GM12891 (cell line): ENCODE measurements around the gene SLC28A1.

ENCODE experiments used
- DNase-seq: peaks from one replicate; pipeline ENCODE4 v3.0.0; 2011; ENCODE audit warnings: low spot score; ENCODE audit not compliant: insufficient read length
- FAIRE-seq: peaks from 2 replicates; lab custom pipeline; 2011; peaks lifted over from hg19 to GRCh38; lab: Jason Lieb, UNC
- PAX5 ChIP-seq: IDR thresholded peaks from 2 replicates; pipeline ENCODE4 v1.6.1; 2011; ENCODE audit warnings: low read length, moderate library complexity, mild to moderate bottlenecking; ENCODE audit not compliant: insufficient read depth, severe bottlenecking
- POLR2A ChIP-seq: IDR thresholded peaks from 2 replicates; pipeline ENCODE4 v1.6.1; 2011; ENCODE audit warnings: low read depth, low read length, control low read depth
- POLR2AphosphoS5 ChIP-seq: IDR thresholded peaks from 2 replicates; pipeline ENCODE4 v1.6.1; 2011; ENCODE audit warnings: low read depth, low read length, control low read depth
- POU2F2 ChIP-seq: IDR thresholded peaks from 2 replicates; pipeline ENCODE4 v1.6.1; 2011; ENCODE audit warnings: low read depth, mild to moderate bottlenecking, control low read depth, low read length, moderate library complexity
- SPI1 ChIP-seq: IDR thresholded peaks from 2 replicates; pipeline ENCODE4 v1.6.1; 2011; ENCODE audit warnings: low read depth, low read length, control low read depth
- TAF1 ChIP-seq: IDR thresholded peaks from 2 replicates; pipeline ENCODE4 v1.6.1; 2011; ENCODE audit warnings: low read depth, low read length, control low read depth

The SLC28A1 gene

GRCh38 chr15:84846269-84846668, 38.2 kb upstream of the SLC28A1 start:
- FAIRE-seq (no peak), DNase-seq (no peak)
- TF ChIP-seq SPI1 (no peak), POLR2AphosphoS5 (no peak), PAX5 (no peak), POLR2A (no peak), POU2F2 (no peak), TAF1 (no peak)

DNA sequence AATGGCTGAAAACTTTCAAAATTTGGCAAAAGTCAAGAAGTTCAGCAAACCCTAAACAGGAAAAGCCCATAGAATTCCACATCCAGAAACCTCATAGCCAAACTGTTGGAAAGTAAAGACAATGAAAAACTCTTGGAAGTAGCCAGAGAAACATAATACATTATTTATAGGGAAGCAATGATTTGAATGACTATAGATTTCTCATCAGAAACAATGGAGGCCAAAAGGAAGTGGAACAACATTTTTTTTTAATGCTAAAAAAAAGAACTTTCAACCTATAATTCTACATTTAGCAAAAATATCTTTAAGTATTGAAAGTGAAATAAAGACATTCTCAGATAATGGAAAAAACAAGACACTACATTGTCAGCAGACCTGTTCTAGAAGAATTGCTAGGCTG, 37.1 kb upstream of the SLC28A1 start:
- DNase-seq, result no peak
- TF ChIP-seq SPI1 (no peak), TAF1 (no peak), POU2F2 (no peak), POLR2A (no peak), POLR2AphosphoS5 (no peak), PAX5 (no peak)
- FAIRE-seq, result no peak

- TF ChIP-seq POU2F2 (no peak), POLR2A (no peak), PAX5 (no peak), SPI1 (no peak)
- DNase-seq, result no peak
- FAIRE-seq, result no peak
These were observed 32.2 kb upstream of the SLC28A1 start for GRCh38 chr15:84852212-84852611.

GRCh38 chr15:84855136-84855535, 29.3 kb upstream of the SLC28A1 start:
- no peak for TF ChIP-seq TAF1
- TF ChIP-seq SPI1, result no peak
- no peak for TF ChIP-seq PAX5
- no peak for TF ChIP-seq POLR2A
- TF ChIP-seq POU2F2, result no peak
- TF ChIP-seq POLR2AphosphoS5, result no peak
- DNase-seq (no peak), FAIRE-seq (no peak)

- DNase-seq (no peak), FAIRE-seq (no peak)
- no peak for TF ChIP-seq TAF1
- TF ChIP-seq SPI1, result no peak
- no peak for TF ChIP-seq POLR2A
- TF ChIP-seq PAX5, result no peak
- no peak for TF ChIP-seq POLR2AphosphoS5
- no peak for TF ChIP-seq POU2F2
These were observed 28.7 kb upstream of the SLC28A1 start for GRCh38 chr15:84855765-84856164.

- TF ChIP-seq SPI1, result no peak
- TF ChIP-seq PAX5, result no peak
- TF ChIP-seq POU2F2, result no peak
- TF ChIP-seq TAF1, result no peak
- TF ChIP-seq POLR2A, result no peak
- no peak for TF ChIP-seq POLR2AphosphoS5
- no peak for FAIRE-seq
These were observed 27.6 kb upstream of the SLC28A1 start for GRCh38 chr15:84856731-84857417.

GRCh38 chr15:84857418-84858004, 27.0 kb upstream of the SLC28A1 start:
- FAIRE-seq (no peak), DNase-seq (no peak)
- no peak for TF ChIP-seq POU2F2
- TF ChIP-seq PAX5, result no peak
- no peak for TF ChIP-seq SPI1
- TF ChIP-seq POLR2A, result no peak
- TF ChIP-seq POLR2AphosphoS5, result no peak
- TF ChIP-seq TAF1, result no peak

More at GRCh38 chr15:84856731-84857417, 27.6 kb upstream of the SLC28A1 start:
- no peak for DNase-seq

DNA sequence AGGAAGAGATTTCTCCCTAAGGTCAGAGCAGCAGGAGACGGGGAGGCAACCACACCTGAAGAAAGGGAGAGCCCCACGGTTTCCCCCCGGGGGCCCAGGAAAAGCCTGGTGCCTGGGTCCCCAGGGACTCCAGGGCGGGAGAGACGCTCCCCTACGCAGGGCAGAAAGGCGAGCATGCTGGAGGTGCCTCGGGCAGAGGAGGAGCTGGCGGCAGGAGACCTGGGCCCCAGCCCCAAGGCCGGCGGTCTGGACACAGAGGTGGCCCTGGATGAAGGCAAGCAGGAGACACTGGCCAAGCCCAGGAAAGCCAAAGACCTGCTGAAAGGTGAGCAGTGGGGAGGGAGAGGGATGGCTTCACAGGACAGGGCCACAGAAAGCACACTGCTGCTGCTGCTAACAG, 26.2 kb upstream of the SLC28A1 start:
- no peak for FAIRE-seq

DNA sequence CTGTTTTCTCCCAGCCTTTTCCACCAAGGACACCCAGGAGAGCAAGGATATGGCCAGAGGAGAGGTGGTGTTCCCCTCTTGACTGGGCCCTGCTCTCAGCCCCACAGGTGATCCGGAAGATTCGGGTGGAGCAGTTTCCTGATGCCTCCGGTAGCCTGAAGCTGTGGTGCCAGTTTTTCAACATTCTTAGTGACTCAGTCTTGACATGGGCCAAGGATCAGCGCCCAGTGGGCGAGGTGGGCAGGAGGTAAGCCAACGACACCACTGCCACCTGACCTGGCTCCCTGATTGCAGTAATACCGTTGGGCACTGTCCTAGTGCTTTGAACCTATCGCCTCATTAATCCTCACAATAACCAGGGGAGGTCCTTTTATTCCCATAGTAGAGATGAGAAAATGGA, 25.3 kb upstream of the SLC28A1 start:
- no peak for DNase-seq
- no peak for TF ChIP-seq POLR2AphosphoS5
- no peak for TF ChIP-seq TAF1
- TF ChIP-seq POLR2A, result no peak
- no peak for TF ChIP-seq SPI1
- TF ChIP-seq PAX5, result no peak
- no peak for TF ChIP-seq POU2F2
- no peak for FAIRE-seq

More for the DNA sequence above, 26.2 kb upstream of the SLC28A1 start:
- no peak for DNase-seq
- TF ChIP-seq POU2F2, result no peak
- TF ChIP-seq POLR2A, result no peak
- TF ChIP-seq TAF1, result no peak
- TF ChIP-seq PAX5, result no peak
- no peak for TF ChIP-seq SPI1
- no peak for TF ChIP-seq POLR2AphosphoS5
